ENCODE measurements around the gene KCNK13. TPM values are rescaled to one million over a fixed set of nuclear protein-coding genes. Genes with fewer than 3 reads are reported as not detected.

The KCNK13 gene
- total RNA-seq, 1 experiment from 2014 or later, result 0.17 TPM

GRCh38 chr14:90201344-90201743, 139.6 kb downstream of the KCNK13 start (continued):
- TF ChIP-seq, protein P1, sequence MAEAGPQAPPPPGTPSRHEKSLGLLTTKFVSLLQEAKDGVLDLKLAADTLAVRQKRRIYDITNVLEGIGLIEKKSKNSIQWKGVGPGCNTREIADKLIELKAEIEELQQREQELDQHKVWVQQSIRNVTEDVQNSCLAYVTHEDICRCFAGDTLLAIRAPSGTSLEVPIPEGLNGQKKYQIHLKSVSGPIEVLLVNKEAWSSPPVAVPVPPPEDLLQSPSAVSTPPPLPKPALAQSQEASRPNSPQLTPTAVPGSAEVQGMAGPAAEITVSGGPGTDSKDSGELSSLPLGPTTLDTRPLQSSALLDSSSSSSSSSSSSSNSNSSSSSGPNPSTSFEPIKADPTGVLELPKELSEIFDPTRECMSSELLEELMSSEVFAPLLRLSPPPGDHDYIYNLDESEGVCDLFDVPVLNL (CRISPR knock-in tag; IDR thresholded peaks at IDR 0.05; ENCODE audit: borderline replicate concordance, low read depth), result no peak
- TF ChIP-seq ZSCAN18 (CRISPR knock-in tag; IDR thresholded peaks at IDR 0.05), result no peak
- no peak for TF ChIP-seq ZNF219 (CRISPR knock-in tag; IDR thresholded peaks at IDR 0.05; ENCODE audit: borderline replicate concordance)
- no peak for TF ChIP-seq E2F1 (CRISPR knock-in tag; IDR thresholded peaks at IDR 0.05)
- TF ChIP-seq TEAD4 (CRISPR knock-in tag; IDR thresholded peaks at IDR 0.05), result no peak
- no peak for TF ChIP-seq ZBTB21 (CRISPR knock-in tag; IDR thresholded peaks at IDR 0.05; ENCODE audit: borderline replicate concordance)

- CTCF ChIA-PET, result no interaction called here
- Mint-ChIP-seq H3K27ac (no peak overlapping the region), H3K27me3 (ENCODE audit: low read depth) (peaks cover 4% of the 10 kb centered on the region), H3K4me3 (no peak overlapping the region), H3K9me3 (peaks cover 21% of the 10 kb centered on the region), H3K4me1 (0 out of 2 replicates have a peak, but pooled peaks cover 7% of the 10 kb centered on the region), H3K36me3 (peaks cover 3% of the 10 kb centered on the region; the same call in 1 of the 2 replicates)
- POLR2A ChIA-PET, result no interaction called here
- TF ChIP-seq IRF2 (CRISPR knock-in tag; IDR thresholded peaks at IDR 0.05; ENCODE audit: borderline replicate concordance, low read depth), result no peak
- TF ChIP-seq, protein P2, sequence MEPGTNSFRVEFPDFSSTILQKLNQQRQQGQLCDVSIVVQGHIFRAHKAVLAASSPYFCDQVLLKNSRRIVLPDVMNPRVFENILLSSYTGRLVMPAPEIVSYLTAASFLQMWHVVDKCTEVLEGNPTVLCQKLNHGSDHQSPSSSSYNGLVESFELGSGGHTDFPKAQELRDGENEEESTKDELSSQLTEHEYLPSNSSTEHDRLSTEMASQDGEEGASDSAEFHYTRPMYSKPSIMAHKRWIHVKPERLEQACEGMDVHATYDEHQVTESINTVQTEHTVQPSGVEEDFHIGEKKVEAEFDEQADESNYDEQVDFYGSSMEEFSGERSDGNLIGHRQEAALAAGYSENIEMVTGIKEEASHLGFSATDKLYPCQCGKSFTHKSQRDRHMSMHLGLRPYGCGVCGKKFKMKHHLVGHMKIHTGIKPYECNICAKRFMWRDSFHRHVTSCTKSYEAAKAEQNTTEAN (CRISPR knock-in tag; IDR thresholded peaks at IDR 0.05), result no peak
- TF ChIP-seq ZNF138 (CRISPR knock-in tag; conservative IDR thresholded peaks at IDR 0.05), result no peak
- no peak for TF ChIP-seq NR2C2 (CRISPR knock-in tag; IDR thresholded peaks at IDR 0.05)
- no peak for TF ChIP-seq FOXP1 (CRISPR knock-in tag; IDR thresholded peaks at IDR 0.05; ENCODE audit: borderline replicate concordance)
- TF ChIP-seq CREM (CRISPR knock-in tag; IDR thresholded peaks at IDR 0.05), result no peak
- TF ChIP-seq MAX (CRISPR knock-in tag; IDR thresholded peaks at IDR 0.05), result no peak
- TF ChIP-seq E2F1 (CRISPR knock-in tag; IDR thresholded peaks at IDR 0.05), result no peak
- no peak for TF ChIP-seq ZNF425 (CRISPR knock-in tag; conservative IDR thresholded peaks at IDR 0.05)
- ATAC-seq (no peak), DNase-seq (ENCODE audit: low spot score) (no peak)
Measured at GRCh38 chr14:90204516-90204915, 142.7 kb downstream of the KCNK13 start.
